HG02938 (cell line): ENCODE data around the gene MICALL2.
"Not testable (repeated sequence)": the region's sequence is repeated elsewhere in the genome, so short reads cannot be mapped to it uniquely, and the experiment has no call there.

Experiments
- ATAC-seq: cut with Tn5 transposase; IDR thresholded peaks from one replicate; pipeline ENCODE4 v1.9.1; 2021; ENCODE audit warnings: mild to moderate bottlenecking, moderate library complexity; ENCODE audit not compliant: unreplicated experiment

MICALL2 gene

GRCh38 chr7:1449501-1449900, 9.8 kb downstream of the MICALL2 start:
- no peak for ATAC-seq

GRCh38 chr7:1448958-1449357, 10.3 kb downstream of the MICALL2 start:
- no peak for ATAC-seq

GRCh38 chr7:1447551-1448244, 11.6 kb downstream of the MICALL2 start:
- ATAC-seq = no peak

- no peak for ATAC-seq
Observed at GRCh38 chr7:1447112-1447511, 12.2 kb downstream of the MICALL2 start.

- ATAC-seq = no peak
Observed at GRCh38 chr7:1446620-1447032, 12.6 kb downstream of the MICALL2 start.

- ATAC-seq = not testable (repeated sequence)
Observed at GRCh38 chr7:1446026-1446425, 13.2 kb downstream of the MICALL2 start.

- no peak for ATAC-seq
Observed at GRCh38 chr7:1445341-1445740, 13.9 kb downstream of the MICALL2 start.

GRCh38 chr7:1444925-1445322, 14.3 kb downstream of the MICALL2 start:
- no peak for ATAC-seq

- no peak for ATAC-seq
Observed at GRCh38 chr7:1444214-1444924, 14.9 kb downstream of the MICALL2 start.

- not testable (repeated sequence) for ATAC-seq
Observed at GRCh38 chr7:1443587-1444200, 15.6 kb downstream of the MICALL2 start.

- no peak for ATAC-seq
Observed at GRCh38 chr7:1442355-1443124, 16.7 kb downstream of the MICALL2 start.

GRCh38 chr7:1441615-1442354, 17.5 kb downstream of the MICALL2 start:
- no peak for ATAC-seq

GRCh38 chr7:1440620-1441019, 18.6 kb downstream of the MICALL2 start:
- no peak for ATAC-seq

GRCh38 chr7:1439373-1440363, 19.6 kb downstream of the MICALL2 start:
- no peak for ATAC-seq

- no peak for ATAC-seq
Observed at GRCh38 chr7:1438821-1439220, 20.4 kb downstream of the MICALL2 start.

- ATAC-seq = no peak
Observed at GRCh38 chr7:1438208-1438607, 21.1 kb downstream of the MICALL2 start.

- ATAC-seq = no peak
Observed at GRCh38 chr7:1437155-1437880, 22.0 kb downstream of the MICALL2 start.

GRCh38 chr7:1436608-1437007, 22.7 kb downstream of the MICALL2 start:
- no peak for ATAC-seq
